NCI-H345 treated with DMSO at 0.1 percent for 48 hours (cell line): ENCODE measurements around the gene CCL27.
A peak's percentile ranks its signal among the peaks of the same experiment; 100 is the strongest.

Experiments used
- DNase-seq: peaks from one replicate; lab custom pipeline; 2025; ENCODE audit not compliant: unreplicated experiment; lab: John Stamatoyannopoulos, UW

The CCL27 gene, protein sequence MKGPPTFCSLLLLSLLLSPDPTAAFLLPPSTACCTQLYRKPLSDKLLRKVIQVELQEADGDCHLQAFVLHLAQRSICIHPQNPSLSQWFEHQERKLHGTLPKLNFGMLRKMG

DNA sequence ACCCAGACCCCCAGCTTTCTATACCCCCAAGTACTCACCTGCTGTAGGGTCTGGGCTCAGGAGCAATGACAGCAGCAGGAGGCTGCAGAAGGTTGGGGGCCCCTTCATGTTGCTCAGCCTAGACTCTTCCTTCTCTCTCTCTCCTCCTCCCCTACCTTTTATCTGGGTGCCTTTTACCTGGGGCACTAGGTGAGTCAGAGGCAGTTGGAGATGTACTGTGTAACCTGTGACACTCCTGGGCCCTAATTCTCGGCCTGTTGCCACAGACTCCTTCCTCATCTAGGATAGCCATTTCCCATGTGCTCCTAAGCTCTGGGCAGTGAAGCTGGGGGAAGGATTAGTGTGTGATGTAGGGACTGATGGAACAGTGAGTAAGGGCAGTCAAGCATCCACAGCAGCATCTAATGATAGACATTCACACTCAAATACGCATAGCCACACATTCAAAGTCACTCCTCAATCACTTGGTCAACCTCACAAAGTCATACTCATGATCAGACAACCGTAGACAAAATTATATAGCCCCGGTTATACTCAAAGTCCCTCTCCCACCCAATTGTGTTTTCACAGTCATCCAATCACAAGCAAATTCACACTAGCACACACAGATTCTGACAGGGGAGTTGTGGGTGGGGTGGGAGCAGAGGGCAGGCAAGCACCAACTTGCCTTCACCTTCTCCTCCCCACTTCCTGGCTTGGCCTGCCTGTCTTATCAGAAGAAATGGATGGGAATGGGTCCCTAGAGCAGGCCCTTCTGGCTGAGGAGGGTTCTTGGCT is at the start of gene CCL27:
Gene CCL27 (minus strand): TSS at position 132 of the 777 bp plus-strand sequence. CDS start 24 bp downstream, at position 108.
- no peak for DNase-seq

DNA sequence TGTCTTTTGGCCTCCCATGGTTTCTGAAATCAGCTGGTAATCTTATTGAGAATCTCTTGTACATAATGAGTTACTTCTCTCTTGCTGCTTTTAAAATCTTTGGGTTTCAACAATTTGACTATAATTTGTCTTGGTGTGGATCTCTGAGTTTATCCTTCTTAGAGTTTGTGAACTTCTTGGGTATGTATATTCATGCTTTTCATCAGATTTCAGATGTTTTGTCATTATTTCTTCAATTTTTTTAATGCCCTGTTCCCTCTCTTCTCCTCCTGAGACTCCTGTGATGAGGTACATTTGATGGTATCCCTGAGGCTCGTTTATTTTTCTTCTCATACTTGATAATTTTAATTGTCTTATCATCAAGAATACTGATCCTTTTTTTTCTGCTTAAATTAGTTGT is 49.7 kb upstream of the CCL27 start:
- no peak for DNase-seq

DNA sequence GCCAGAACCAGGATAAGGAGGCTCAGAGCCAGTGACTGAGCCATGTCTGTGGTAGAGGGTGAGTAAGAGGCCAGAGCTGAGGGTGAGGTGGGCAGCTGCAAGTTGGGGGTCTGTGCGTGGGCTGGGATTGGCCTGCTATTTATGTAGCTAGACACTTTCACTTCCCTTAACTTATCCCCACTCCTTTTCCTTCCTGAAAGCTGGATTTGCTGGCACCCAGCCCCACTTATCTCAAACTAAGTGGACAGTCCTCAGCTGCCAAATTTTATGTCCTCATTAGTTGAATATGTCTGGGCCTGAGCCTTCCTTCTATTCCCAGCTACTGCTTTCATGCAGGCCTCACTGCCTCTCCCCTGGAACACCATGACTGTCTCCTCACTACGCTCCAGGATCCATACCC is 47.6 kb upstream of the CCL27 start, which contains the start of gene CCL21:
Gene CCL21 (minus strand): TSS at position 114 of the 400 bp plus-strand sequence. CDS start 70 bp downstream, at position 44.
- DNase-seq = no peak

DNA sequence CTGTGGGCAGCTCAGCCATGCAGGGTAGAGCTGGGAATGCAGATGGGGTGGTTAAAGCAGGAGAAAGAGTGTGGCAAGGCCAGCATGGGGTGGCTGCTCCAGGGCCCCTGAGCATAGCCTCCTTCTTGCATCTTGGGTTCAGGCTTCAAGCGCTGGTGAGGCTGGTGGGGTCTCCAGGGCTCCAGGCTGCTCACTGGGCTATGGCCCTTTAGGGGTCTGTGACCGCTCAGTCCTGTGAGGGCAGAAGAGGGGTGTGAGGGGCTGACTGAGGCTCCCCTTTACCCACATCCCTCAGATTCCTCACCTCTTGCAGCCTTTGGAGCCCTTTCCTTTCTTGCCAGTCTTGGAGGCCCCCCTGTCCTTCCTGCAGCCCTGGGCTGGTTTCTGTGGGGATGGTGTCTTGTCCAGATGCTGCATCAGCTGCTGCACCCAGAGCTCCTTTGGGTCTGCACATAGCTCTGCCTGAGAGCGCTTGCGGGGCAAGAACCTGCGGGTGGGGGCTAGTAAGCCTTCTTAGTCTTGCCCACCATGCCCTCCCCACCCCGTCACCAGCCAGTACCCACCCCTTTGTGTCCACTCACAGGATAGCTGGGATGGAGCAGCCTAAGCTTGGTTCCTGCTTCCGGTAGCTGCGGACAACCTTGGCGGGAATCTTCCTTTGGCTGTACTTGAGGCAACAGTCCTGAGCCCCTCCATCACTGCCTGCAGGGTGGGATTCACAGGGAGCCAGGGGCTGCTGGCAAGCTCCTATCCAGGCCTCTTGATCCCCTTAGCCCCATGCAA is 46.9 kb upstream of the CCL27 start:
- DNase-seq = no peak

DNA sequence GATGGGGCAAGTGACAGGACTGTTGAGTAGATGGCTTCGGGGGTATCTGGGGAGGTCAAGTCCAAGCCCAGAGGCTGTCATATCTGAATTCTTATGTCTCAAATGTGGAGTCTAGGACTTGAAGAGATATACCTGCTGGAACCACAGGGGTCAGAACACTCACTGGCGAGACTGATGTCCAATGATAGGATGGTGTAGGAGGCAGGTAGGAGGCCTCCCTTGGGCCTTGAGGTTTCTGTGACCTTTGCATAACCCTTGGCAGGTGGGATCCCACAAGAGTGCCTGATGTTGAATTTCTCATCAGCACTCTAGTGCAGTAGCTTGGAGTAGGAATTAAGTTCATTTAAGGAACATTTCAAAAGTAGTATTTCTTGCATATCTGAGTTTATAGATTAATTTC is 44.7 kb upstream of the CCL27 start:
- DNase-seq = no peak

DNA sequence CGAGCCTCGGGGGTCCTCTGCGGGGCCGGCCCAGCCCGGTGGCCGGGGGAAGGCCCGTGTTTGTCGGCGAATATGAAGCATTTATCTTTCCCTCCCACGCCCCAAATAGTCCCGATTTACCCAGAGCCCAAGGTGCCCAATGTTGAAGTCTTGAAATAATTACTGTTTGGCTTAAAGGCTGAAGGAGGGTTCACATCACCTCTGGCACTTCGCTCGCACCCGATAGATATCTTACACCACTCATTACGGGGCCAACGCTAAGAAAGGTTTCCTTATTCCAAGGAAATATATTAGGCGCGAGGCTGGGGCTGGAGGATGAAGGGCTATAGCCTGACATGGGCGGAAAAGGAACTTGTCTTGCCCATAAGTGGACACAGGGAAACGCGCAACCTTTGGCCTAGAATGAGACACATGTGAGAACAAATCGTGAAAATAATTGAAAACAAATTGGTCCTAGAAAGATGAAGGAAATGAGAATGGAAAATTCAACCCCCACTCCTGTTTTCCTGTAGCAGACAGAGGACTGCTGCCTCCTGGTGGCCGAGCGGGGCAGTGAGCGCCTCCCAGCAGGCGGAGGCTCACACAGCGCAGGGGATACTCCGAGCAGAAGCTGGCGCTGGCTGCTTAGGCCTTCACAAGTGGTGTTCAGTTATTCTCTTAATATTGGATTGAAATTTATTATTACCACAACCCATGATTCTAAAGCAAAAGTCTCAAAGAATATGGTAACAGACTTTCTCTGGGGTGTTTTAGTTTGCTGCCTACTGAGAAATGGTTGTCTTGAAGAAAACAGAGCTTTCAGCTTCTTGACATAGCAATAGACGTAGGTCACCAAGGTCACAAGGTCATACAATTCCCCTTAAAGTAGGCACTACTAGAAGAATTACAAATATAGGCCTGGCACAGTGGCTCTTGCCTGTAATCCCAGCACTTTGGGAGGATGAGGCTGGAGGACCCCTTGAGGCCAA is 39.6 kb upstream of the CCL27 start:
- DNase-seq = peak; percentile 46

DNA sequence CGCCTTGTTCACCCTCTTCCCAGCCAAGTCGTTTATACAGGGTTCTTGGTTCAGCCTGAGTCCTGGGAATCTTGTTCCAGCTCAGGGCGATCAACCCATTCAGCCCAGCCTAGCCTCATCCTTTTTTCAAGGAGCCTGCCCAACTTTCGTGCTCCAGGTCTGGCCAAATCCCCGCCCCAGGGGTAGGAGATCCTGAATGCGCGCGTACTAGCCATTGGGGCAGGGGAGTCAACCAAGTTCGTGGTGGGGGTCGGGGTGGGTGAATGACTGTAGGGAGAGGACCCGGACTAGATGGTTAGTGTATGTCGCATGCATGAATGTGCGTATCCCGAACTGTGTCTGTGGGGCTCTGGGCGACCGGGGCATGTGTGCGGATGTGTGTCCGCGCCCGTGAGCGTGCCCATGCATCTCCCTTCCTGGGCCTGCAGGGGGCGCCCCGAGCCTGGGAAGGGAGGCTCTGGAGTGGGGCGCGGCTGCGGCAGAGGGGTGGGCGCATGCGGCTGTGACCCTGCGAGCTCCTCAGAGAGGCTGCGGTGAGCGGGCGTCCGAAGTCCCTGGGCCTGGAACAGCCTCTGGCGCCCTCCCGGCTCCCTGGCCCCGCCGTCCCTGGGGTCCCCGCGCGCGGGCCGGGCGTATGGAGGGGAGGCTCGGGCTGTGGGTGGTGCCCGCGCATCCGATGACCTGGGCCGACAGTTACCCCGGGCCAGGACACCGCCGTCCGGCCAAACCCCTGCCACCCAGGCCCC is 38.7 kb upstream of the CCL27 start:
- peak; percentile 15 for DNase-seq

DNA sequence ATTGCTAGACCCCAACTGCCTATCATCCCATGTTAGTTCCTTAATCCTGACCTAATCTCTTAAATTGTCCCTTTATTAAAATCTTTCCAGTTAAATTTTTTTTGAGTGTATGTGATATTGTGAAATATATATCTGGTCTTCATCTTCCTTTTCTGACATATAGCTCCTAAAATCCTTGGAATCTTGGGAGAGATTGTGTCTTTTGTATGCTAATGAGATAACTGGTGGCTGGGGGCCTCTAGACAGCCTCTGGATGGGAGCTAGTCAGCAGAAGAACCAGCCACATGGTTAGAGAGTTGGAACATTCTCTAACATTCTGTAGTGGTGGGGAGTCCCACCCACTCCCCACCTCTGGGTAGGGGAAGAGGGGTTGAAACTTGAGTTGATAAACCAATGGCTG is 32.4 kb upstream of the CCL27 start:
- no peak for DNase-seq

DNA sequence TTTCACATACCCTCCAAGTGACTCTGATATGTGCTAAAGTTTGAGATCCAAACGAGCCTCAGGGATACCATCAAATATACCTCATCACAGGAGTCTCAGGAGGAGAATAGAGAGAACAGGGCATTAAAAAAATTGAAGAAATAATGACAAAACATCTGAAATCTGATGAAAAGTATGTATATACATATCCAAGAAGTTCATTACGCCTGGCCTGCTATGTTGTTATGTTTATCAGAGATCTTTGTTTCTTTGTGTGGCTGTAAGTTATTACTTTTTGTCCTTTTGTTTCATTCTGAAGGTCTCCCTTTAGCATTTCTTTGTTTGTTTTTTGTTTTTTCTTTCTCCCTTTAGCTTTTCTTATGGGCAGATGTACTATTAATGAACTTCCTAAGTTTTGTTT is 31.1 kb upstream of the CCL27 start:
- no peak for DNase-seq

DNA sequence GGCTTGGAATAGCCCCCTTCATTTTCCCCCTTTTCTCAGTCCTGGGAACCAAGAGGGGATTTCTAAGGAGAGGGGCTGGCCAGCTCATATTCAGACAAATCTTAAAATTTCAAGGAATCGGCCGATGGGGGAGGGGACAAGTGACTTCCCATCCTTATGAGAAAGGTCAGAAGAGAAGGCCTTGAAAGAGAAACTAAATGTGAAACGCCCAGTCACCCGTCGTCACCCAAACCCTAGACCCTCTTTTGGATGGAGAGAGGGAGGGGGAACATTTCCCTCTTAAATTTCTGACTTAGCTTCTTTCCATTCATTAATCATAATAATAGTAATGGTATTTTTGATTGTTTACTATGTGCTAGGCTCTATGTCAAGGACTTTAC is 29.5 kb upstream of the CCL27 start:
- DNase-seq = no peak

DNA sequence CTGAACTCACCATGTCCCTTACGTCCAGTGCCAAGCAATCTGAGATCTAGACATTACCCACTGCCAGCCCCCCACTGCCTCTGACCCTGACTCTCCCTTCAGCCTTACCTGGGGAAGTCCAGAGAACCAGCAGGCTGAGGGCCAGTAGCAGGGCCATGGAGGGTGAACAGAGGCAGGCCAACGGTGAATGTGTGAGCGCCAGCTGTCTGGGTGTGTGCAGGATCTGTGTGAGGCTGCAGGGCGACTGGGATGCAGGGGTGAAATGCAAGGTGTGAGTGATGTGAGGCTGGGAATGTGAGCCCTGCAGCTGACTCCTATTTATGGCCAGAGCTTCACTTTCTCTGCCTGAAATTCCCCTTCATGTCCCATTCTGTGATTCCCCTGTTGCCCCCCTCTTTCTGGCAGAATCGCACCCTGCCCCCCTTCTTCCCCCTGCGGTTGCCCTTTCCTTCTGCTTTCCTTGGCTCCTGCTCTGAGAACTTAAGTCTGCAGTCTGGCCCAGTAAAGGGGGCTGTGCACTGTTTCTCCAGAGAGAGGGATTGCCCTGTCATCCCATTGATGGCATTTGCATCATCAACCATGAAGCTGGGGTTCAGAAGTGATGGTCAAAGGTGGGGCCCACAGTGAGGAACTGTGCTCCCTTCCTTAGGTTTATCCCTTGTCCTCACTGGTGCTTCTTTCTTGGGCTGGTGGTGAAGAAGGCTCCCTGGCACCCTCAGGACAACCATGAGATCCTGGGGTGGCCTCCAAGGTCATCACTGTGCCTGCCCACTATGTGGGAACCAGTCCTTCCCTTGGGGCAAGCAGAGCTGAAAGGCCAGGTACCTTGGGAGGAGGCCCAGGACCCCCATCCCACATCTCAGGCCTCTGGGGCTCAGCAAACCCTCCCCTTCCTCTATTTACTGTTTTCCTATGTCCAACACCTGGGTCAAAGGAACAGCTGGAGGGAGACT is 28.8 kb upstream of the CCL27 start, which contains the start of gene CCL19:
Gene CCL19 (minus strand): TSS at position 294 of the 953 bp plus-strand sequence. CDS start 137 bp downstream, at position 157.
- DNase-seq = no peak

DNA sequence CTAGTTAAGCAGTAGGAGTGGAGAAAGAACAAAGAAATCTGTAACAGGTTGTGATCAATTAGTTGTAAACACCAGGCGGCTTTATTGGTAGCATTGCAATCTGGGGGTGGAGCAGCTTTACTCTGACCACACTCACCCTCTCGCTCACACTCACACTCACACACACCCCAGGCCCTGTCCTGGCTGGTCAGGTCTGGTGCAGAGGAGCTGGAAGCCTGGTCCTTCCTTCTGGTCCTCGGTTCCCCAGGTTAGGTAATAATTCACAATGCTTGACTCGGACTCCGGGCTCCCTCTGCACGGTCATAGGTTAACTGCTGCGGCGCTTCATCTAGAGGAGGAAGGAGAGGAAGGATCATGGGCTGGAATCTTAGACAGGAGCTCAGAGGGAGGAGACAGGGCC is 27.1 kb upstream of the CCL27 start:
- no peak for DNase-seq

DNA sequence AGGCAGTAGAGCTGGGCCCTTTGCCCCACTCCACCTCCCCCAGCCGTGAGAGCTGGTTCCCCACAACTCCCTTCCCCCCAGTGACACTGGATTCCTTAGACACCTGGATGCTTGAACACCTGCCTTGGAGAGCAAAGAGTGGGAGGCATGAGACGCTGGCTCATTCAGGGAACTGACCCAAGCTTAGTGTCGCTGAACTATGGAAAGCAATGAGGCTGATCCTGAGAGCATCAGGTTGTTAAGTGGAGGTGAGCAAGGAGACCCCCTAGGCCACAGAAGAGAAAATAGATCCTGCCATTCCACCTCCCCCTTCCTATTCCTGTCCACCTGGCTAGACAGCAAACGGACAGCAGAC is 26.6 kb upstream of the CCL27 start:
- DNase-seq = no peak

DNA sequence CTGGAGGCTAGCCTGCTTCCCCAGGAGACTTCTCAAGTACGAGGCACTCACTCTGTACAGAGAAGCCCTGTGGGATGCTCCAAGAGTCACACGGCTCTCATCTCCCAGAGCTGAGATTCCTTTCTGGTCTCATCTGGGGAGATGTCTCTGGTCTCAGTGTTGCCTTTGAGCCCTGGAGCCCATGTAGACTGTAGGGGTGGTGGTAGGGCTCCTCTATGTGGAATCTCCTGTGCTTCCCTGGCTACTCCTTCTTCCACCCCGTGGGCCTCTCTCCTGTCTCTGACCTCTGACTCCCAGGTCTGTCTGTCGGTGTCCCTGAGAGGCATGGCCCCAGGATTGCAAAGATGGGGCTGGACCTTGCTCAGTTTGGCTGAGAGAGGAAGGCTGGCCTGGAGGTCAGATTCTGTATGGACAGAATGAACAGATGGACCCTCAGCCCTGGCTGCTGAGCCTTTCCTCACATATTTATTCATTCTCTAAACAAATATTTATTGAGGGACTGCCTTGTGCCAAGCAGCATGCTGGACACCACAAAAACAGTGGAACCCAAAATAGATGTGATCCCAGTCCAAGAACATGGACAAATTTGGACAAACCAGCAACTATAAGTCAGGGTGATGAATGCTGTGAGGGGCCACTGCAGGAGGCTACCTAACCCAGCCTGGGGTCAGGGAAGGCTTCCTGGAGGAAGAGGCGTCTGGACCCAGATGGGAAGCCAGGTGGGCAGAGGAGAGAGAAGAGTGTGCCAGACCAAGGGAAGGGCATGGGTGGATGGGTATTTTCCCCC is 26.1 kb upstream of the CCL27 start:
- no peak for DNase-seq

DNA sequence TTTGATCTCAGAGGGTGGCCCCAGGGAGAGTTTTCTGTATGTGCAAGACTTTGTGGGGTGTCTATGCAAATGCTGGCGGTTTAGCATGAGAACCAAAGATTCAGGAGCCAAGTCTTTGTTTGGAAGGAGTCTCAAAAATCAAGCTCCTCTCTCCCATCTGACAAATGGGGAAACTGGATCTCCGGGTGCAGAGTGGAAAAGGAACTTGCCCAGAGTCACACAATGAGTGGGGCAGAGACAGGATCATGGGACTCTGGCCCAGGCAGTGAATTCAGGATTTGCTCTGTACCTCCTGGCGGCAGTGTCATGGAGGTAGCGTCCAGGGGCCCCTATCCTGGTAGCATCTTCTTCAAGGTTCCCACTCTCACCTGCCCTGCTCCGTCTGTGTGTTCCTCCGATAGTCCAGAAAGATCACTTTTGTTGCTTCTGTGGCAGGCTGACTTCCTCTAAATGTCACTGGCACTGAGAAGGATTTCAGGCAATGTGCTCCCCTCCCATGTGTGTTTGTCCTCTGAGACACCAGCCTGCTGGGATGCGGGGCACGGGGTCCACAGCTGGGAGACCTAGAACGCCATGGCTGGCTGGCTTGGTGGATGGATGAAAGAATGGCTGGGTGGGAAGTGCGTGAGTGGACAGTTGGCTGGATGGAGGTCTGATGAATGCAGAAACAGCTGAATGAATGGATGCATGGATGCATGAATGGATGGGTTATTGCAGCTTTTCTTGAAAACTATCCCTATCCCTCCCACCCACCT is 25.0 kb upstream of the CCL27 start:
- no peak for DNase-seq

DNA sequence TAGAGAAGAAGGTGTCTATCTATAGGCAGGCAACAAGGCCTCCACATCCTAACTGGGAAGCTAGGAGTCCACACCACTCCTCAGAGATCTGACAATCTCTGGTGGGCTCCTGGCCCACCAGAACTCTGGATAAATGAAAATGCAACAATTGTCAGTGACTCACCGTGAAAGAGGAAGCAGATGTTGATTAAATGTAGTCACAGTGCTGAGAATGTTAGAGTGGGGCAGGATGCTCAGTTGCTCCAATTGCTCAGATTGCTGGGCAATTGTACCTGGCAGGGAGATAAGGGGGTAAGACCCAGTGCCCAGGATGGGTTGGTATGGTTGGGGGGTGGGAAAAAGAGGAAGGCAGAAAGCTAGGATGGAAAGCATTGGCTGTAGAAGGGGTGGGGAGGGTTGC is 24.3 kb upstream of the CCL27 start:
- no peak for DNase-seq

DNA sequence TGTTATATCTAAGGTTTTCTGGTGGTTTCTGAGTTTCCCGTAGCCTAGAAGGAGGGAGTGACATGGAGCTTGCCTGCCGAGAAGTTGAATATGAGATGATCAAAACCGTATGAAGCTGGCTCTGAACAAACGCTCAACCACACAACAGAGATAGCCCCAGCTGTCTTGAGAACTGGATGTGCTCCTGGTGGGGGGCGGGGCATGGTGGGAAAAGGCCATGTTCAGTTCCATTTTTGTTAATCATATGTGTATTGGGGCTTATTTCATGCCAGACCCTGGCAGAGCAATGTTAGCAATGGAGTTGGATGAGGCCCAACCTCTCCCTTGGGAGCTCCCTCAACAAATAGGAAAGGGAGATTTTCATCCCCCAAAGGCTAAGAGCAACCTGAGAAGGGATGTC is 23.8 kb upstream of the CCL27 start:
- no peak for DNase-seq

DNA sequence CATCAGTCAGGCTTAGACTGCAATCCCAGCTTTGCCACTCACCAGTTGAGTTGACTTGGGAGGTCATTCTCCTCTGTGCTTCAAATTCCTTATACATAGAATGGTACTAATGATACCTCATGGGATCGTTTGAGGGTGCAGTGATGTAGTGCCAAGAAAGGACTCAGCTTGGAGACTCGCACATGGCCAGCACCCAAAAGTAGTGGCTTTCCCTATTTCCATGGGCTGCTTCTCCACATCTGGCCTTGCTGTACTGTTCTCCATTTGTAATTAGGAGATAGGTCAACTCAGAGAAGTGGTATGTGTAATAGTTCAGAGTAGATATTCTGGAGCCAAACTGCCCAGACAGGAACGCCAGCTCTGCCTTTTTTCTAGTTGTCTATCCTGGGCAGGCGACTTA is 23.1 kb upstream of the CCL27 start:
- no peak for DNase-seq
